ENCODE data around the gene HCRTR1.

HCRTR1 gene

DNA sequence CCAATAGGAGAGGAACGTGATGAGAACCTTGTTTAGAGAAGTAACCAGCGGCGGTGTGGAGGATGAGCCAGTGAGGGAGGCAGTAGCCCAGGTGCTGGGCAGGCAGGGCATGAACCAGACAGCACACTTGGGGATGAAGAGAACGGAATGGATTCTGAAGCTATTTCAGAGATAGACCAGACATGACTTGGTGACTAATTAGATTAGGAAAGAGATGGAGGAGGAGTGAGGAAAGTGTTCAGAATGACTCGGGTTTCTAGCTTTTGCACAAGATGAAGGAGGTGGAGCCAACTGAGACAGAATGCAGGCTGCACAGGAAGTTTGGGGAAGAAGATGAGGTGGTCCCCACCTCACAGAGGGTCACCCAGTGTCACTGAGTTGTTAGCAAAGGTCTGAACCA, 22.1 kb downstream of the HCRTR1 start:
- Histone ChIP-seq H3K4me3 (ENCODE audit: low read depth in 1 of 5, low read length in 5 of 5) (no peak overlapping the region), H3K4me1 (ENCODE audit: control insufficient read depth in 5 of 5, insufficient read depth in 5 of 5, low read length in 5 of 5) (peaks cover 8 to 35% (median 14%) of the 10 kb centered on the region in 5 donors), H3K9me3 (ENCODE audit: control insufficient read depth in 5 of 5, low read length in 5 of 5) (no peaks in the 10 kb centered on the region), H3K9ac (ENCODE audit: low read length in 5 of 5) (peak overlapping the region in 1 of 5 donors; percentile 24), H3K36me3 (ENCODE audit: control insufficient read depth in 5 of 5, insufficient read depth in 5 of 5, low read length in 5 of 5) (peaks cover 0 to 14% (median 7%) of the 10 kb centered on the region in 5 donors), H3K27ac (ENCODE audit: low read depth, low read length) (no peak overlapping the region), H3K27me3 (ENCODE audit: control insufficient read depth in 5 of 5, insufficient read depth in 4 of 5, low read length in 5 of 5) (no peaks in the 10 kb centered on the region)

DNA sequence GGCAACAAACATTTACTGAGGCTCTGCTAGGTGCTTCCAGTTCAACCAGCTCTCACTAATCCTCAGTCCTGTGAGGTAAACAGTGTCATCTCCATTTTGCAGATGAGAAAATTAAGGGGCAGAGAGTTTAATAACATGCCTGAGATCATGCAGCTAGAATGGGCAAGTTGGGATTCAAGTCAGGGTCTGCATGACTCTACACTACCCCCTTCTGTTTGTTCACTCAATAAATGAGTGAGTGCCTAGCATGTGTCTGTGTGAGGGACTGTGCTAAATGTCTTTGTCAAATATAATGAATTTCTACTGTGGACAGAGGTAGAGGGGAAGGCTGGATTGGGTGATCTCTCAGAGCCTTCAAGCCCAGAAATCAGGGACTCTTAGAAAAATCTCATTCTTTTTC, 22.7 kb downstream of the HCRTR1 start:
- Histone ChIP-seq H3K27me3 (ENCODE audit: control insufficient read depth in 5 of 5, insufficient read depth in 4 of 5, low read length in 5 of 5) (no peaks in the 10 kb centered on the region), H3K27ac (ENCODE audit: low read depth, low read length) (no peak overlapping the region), H3K4me1 (ENCODE audit: control insufficient read depth in 5 of 5, insufficient read depth in 5 of 5, low read length in 5 of 5) (peaks cover 8 to 35% (median 16%) of the 10 kb centered on the region in 5 donors), H3K36me3 (ENCODE audit: control insufficient read depth in 5 of 5, insufficient read depth in 5 of 5, low read length in 5 of 5) (peaks cover 0 to 8% (median under 1%) of the 10 kb centered on the region in 5 donors), H3K9me3 (ENCODE audit: control insufficient read depth in 5 of 5, low read length in 5 of 5) (no peaks in the 10 kb centered on the region), H3K9ac (ENCODE audit: low read length in 5 of 5) (no peak overlapping the region), H3K4me3 (ENCODE audit: low read depth in 1 of 5, low read length in 5 of 5) (no peak overlapping the region)

DNA sequence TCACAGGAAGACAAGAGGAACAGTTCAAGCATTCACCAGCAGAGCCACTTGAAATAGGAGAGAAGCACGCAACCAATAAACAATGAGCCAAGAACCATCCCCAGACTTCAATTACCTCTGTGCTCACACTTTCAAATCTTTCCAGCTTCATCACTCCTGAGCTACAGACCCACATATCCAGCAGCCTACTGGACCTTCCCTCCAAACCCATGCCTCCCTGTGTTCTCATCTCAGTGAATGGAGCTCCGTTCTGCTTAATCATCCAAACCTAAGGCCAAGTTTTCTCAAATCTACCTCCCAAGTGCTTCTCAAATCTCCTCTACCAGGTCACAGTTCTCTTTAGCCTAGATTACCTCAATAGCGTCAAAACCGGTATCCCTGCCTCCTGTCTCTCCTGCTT, 23.5 kb downstream of the HCRTR1 start:
- H3K36me3 ChIP-seq (ENCODE audit: control insufficient read depth in 5 of 5, insufficient read depth in 5 of 5, low read length in 5 of 5) = peaks cover 0 to 4% (median 0%) of the 10 kb centered on the region in 5 donors
- peaks cover 8 to 43% (median 21%) of the 10 kb centered on the region in 5 donors for H3K4me1 ChIP-seq (ENCODE audit: control insufficient read depth in 5 of 5, insufficient read depth in 5 of 5, low read length in 5 of 5)
- H3K9ac ChIP-seq (ENCODE audit: low read length in 5 of 5) = peak overlapping the region in 1 of 5 donors; percentile 24
- no peak overlapping the region for H3K4me3 ChIP-seq (ENCODE audit: low read depth in 1 of 5, low read length in 5 of 5)
- no peak overlapping the region for H3K27ac ChIP-seq (ENCODE audit: low read depth, low read length)
- H3K27me3 ChIP-seq (ENCODE audit: control insufficient read depth in 5 of 5, insufficient read depth in 4 of 5, low read length in 5 of 5) = no peaks in the 10 kb centered on the region
- H3K9me3 ChIP-seq (ENCODE audit: control insufficient read depth in 5 of 5, low read length in 5 of 5) = no peaks in the 10 kb centered on the region

- no peaks in the 10 kb centered on the region for H3K27me3 ChIP-seq (ENCODE audit: control insufficient read depth in 5 of 5, insufficient read depth in 4 of 5, low read length in 5 of 5)
- no peak overlapping the region for H3K9ac ChIP-seq (ENCODE audit: low read length in 5 of 5)
- H3K4me3 ChIP-seq (ENCODE audit: low read depth in 1 of 5, low read length in 5 of 5) = no peak overlapping the region
- H3K9me3 ChIP-seq (ENCODE audit: control insufficient read depth in 5 of 5, low read length in 5 of 5) = no peaks in the 10 kb centered on the region
- peaks cover 8 to 43% (median 21%) of the 10 kb centered on the region in 5 donors for H3K4me1 ChIP-seq (ENCODE audit: control insufficient read depth in 5 of 5, insufficient read depth in 5 of 5, low read length in 5 of 5)
- no peak overlapping the region for H3K27ac ChIP-seq (ENCODE audit: low read depth, low read length)
- peaks cover 0 to 4% (median 0%) of the 10 kb centered on the region in 5 donors for H3K36me3 ChIP-seq (ENCODE audit: control insufficient read depth in 5 of 5, insufficient read depth in 5 of 5, low read length in 5 of 5)
Observed at GRCh38 chr1:31642366-31642765, 24.9 kb downstream of the HCRTR1 start.

DNA sequence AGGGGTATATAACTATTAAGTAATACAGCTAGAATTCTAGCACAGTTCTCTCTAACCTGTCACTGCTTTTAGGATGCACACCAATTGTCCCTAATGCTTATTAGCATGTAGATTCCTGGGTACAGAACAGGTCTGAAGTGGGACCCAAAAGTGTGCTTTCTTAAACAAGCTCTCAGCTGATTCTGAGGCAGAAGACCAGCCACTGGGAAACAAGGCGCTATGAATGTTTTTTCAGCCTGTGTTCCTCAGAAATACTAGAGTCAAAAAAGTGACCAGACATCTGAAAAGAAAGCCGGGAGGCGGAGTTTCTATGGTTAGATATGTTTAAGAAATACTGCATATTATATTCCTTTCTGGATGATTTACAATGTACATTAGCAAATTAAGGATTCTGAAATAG, 25.4 kb downstream of the HCRTR1 start:
- Histone ChIP-seq H3K36me3 (ENCODE audit: control insufficient read depth in 5 of 5, insufficient read depth in 5 of 5, low read length in 5 of 5) (peaks cover 0 to 4% (median 0%) of the 10 kb centered on the region in 5 donors), H3K9ac (ENCODE audit: low read length in 5 of 5) (no peak overlapping the region), H3K27ac (ENCODE audit: low read depth, low read length) (no peak overlapping the region), H3K4me3 (ENCODE audit: low read depth in 1 of 5, low read length in 5 of 5) (no peak overlapping the region), H3K4me1 (ENCODE audit: control insufficient read depth in 5 of 5, insufficient read depth in 5 of 5, low read length in 5 of 5) (peaks cover 8 to 46% (median 19%) of the 10 kb centered on the region in 5 donors), H3K27me3 (ENCODE audit: control insufficient read depth in 5 of 5, insufficient read depth in 4 of 5, low read length in 5 of 5) (no peaks in the 10 kb centered on the region), H3K9me3 (ENCODE audit: control insufficient read depth in 5 of 5, low read length in 5 of 5) (no peaks in the 10 kb centered on the region)

GRCh38 chr1:31643976-31644559, 26.6 kb downstream of the HCRTR1 start:
- peak overlapping the region; percentile 97 for H3K27ac ChIP-seq (ENCODE audit: low read depth, low read length)
- H3K27me3 ChIP-seq (ENCODE audit: control insufficient read depth in 5 of 5, insufficient read depth in 4 of 5, low read length in 5 of 5) = no peaks in the 10 kb centered on the region
- H3K9me3 ChIP-seq (ENCODE audit: control insufficient read depth in 5 of 5, low read length in 5 of 5) = no peaks in the 10 kb centered on the region
- peaks cover 8 to 48% (median 19%) of the 10 kb centered on the region in 5 donors for H3K4me1 ChIP-seq (ENCODE audit: control insufficient read depth in 5 of 5, insufficient read depth in 5 of 5, low read length in 5 of 5)
- peak overlapping the region; percentile 84 to 99 (median 95) for H3K9ac ChIP-seq (ENCODE audit: low read length in 5 of 5)
- H3K36me3 ChIP-seq (ENCODE audit: control insufficient read depth in 5 of 5, insufficient read depth in 5 of 5, low read length in 5 of 5) = peaks cover 0 to 4% (median 0%) of the 10 kb centered on the region in 5 donors
- peak overlapping the region; percentile 89 to 99 (median 94) for H3K4me3 ChIP-seq (ENCODE audit: low read depth in 1 of 5, low read length in 5 of 5)

DNA sequence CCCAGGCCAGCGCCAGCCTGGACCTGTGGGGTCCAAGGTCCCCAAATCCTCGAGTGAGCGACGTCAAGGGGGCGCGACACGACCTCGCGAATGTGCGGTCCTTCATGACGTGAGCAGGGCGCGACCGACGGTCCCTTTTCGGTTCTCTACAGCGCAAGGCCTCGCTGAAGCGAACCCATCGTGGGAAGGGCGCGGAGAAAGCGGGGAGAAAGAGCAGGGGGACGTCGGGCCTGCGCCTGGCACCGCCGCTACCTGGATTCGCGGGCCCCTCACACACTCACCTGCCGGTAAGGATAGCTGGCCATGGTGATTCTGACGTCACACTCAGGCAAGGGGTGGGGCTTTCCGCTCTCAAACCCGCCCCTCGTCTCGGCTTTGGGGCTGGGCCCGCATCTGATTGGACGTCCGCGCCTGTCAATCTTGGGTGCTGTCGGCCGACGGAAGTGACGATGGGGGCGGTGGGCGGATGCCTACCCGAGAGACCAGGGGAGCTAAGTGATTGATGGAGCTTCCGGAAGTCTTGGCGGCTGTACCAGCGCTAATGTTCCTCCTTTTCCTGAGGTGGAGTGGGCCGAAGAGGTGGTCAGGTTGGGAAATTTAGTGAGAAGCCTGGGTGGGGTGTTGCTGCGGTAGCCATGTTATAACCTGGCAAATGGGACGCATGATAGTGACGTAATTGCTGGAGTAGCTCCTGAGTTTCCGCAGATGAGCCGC, 27.2 kb downstream of the HCRTR1 start, which contains the start of gene PEF1:
Gene PEF1 (minus strand): TSS at position 317 of the 714 bp plus-strand sequence. CDS start 12 bp downstream, at position 305.
- Histone ChIP-seq H3K27me3 (ENCODE audit: control insufficient read depth in 5 of 5, insufficient read depth in 4 of 5, low read length in 5 of 5) (no peaks in the 10 kb centered on the region), H3K9ac (ENCODE audit: low read length in 5 of 5) (peak within 1 kb of the TSS; percentile 84 to 99 (median 95)), H3K4me1 (ENCODE audit: control insufficient read depth in 5 of 5, insufficient read depth in 5 of 5, low read length in 5 of 5) (peaks cover 8 to 48% (median 19%) of the 10 kb centered on the region in 5 donors), H3K9me3 (ENCODE audit: control insufficient read depth in 5 of 5, low read length in 5 of 5) (no peaks in the 10 kb centered on the region), H3K36me3 (ENCODE audit: control insufficient read depth in 5 of 5, insufficient read depth in 5 of 5, low read length in 5 of 5) (peaks cover 0 to 4% (median 0%) of the 10 kb centered on the region in 5 donors), H3K4me3 (ENCODE audit: low read depth in 1 of 5, low read length in 5 of 5) (peak within 1 kb of the TSS; percentile 92 to 99 (median 95)), H3K27ac (ENCODE audit: low read depth, low read length) (peak within 1 kb of the TSS; percentile 97)

- Histone ChIP-seq H3K4me3 (ENCODE audit: low read depth in 1 of 5, low read length in 5 of 5) (peak overlapping the region; percentile 92 to 99 (median 95)), H3K36me3 (ENCODE audit: control insufficient read depth in 5 of 5, insufficient read depth in 5 of 5, low read length in 5 of 5) (peaks cover 0 to 2% (median 0%) of the 10 kb centered on the region in 5 donors), H3K27ac (ENCODE audit: low read depth, low read length) (peak overlapping the region; percentile 97), H3K9ac (ENCODE audit: low read length in 5 of 5) (peak overlapping the region; percentile 16 to 99 (median 92)), H3K4me1 (ENCODE audit: control insufficient read depth in 5 of 5, insufficient read depth in 5 of 5, low read length in 5 of 5) (peaks cover 8 to 51% (median 19%) of the 10 kb centered on the region in 5 donors), H3K27me3 (ENCODE audit: control insufficient read depth in 5 of 5, insufficient read depth in 4 of 5, low read length in 5 of 5) (no peaks in the 10 kb centered on the region), H3K9me3 (ENCODE audit: control insufficient read depth in 5 of 5, low read length in 5 of 5) (no peaks in the 10 kb centered on the region)
Observed at GRCh38 chr1:31645274-31645568, 27.7 kb downstream of the HCRTR1 start.

- Histone ChIP-seq H3K4me1 (ENCODE audit: control insufficient read depth in 5 of 5, insufficient read depth in 5 of 5, low read length in 5 of 5) (peaks cover 8 to 53% (median 19%) of the 10 kb centered on the region in 5 donors), H3K36me3 (ENCODE audit: control insufficient read depth in 5 of 5, insufficient read depth in 5 of 5, low read length in 5 of 5) (no peaks in the 10 kb centered on the region), H3K9ac (ENCODE audit: low read length in 5 of 5) (no peak overlapping the region), H3K9me3 (ENCODE audit: control insufficient read depth in 5 of 5, low read length in 5 of 5) (no peaks in the 10 kb centered on the region), H3K27ac (ENCODE audit: low read depth, low read length) (no peak overlapping the region), H3K4me3 (ENCODE audit: low read depth in 1 of 5, low read length in 5 of 5) (no peak overlapping the region), H3K27me3 (ENCODE audit: control insufficient read depth in 5 of 5, insufficient read depth in 4 of 5, low read length in 5 of 5) (no peaks in the 10 kb centered on the region)
Observed at GRCh38 chr1:31646259-31646960, 28.9 kb downstream of the HCRTR1 start.

GRCh38 chr1:31647106-31647505, 29.6 kb downstream of the HCRTR1 start:
- Histone ChIP-seq H3K9ac (ENCODE audit: low read length in 5 of 5) (no peak overlapping the region), H3K36me3 (ENCODE audit: control insufficient read depth in 5 of 5, insufficient read depth in 5 of 5, low read length in 5 of 5) (no peaks in the 10 kb centered on the region), H3K27me3 (ENCODE audit: control insufficient read depth in 5 of 5, insufficient read depth in 4 of 5, low read length in 5 of 5) (no peaks in the 10 kb centered on the region), H3K9me3 (ENCODE audit: control insufficient read depth in 5 of 5, low read length in 5 of 5) (no peaks in the 10 kb centered on the region), H3K4me3 (ENCODE audit: low read depth in 1 of 5, low read length in 5 of 5) (no peak overlapping the region), H3K27ac (ENCODE audit: low read depth, low read length) (no peak overlapping the region), H3K4me1 (ENCODE audit: control insufficient read depth in 5 of 5, insufficient read depth in 5 of 5, low read length in 5 of 5) (peaks cover 11 to 50% (median 19%) of the 10 kb centered on the region in 5 donors)
